Upper lobe of left lung (tissue), 4 donors: ENCODE results near the gene GRHL3.

Experiments used
- CTCF ChIP-seq, 6 experiments: fragments of 450-650 bp in 4 of 6; fragments of 200-600 bp in 2 of 6; sonication (generic) in 2 of 6; IDR thresholded peaks; one replicate each; pipeline ENCODE4 v1.5.1; 2016 to 2019; ENCODE audit warnings: antibody characterized with exemption in 6 of 6
- EP300 ChIP-seq, 4 donors: sonication (generic); formaldehyde crosslinking; IDR thresholded peaks; one replicate each; pipeline ENCODE4 v1.5.1; 2017; ENCODE audit warnings: antibody characterized with exemption in 4 of 4, control low read depth in 2 of 4

- TF ChIP-seq CTCF (IDR thresholded peaks at IDR 0.05), result no peak
- TF ChIP-seq EP300 (IDR thresholded peaks at IDR 0.05), result no peak
Observed at GRCh38 chr1:24329797-24330543, 10.8 kb downstream of the GRHL3 start.
